Upper lobe of left lung (tissue), 4 donors: Measurements from ENCODE around the gene AJUBA.

Source experiments
- CTCF ChIP-seq, 6 experiments: fragments of 450-650 bp in 4 of 6; fragments of 200-600 bp in 2 of 6; sonication (generic) in 2 of 6; IDR thresholded peaks; one replicate each; pipeline ENCODE4 v1.5.1; 2016 to 2019; ENCODE audit warnings: antibody characterized with exemption in 6 of 6
- EP300 ChIP-seq, 4 donors: sonication (generic); formaldehyde crosslinking; IDR thresholded peaks; one replicate each; pipeline ENCODE4 v1.5.1; 2017; ENCODE audit warnings: antibody characterized with exemption in 4 of 4, control low read depth in 2 of 4
- POLR2A ChIP-seq, 4 donors: fragments of 450-650 bp; IDR thresholded peaks; one replicate each; pipeline ENCODE4 v1.5.1; 2016 to 2017; ENCODE audit warnings: antibody characterized with exemption in 4 of 4, mild to moderate bottlenecking in 2 of 4
- POLR2AphosphoS5 ChIP-seq, 2 donors: sonication (generic); formaldehyde crosslinking; IDR thresholded peaks; one replicate each; pipeline ENCODE4 v1.5.1; 2017; ENCODE audit warnings: antibody characterized with exemption in 2 of 2

- TF ChIP-seq CTCF (IDR thresholded peaks at IDR 0.05): no peak
- no peak for TF ChIP-seq POLR2A (IDR thresholded peaks at IDR 0.05)
- no peak for TF ChIP-seq EP300 (IDR thresholded peaks at IDR 0.05)
- TF ChIP-seq POLR2AphosphoS5 (IDR thresholded peaks at IDR 0.05): no peak
These were observed 23.3 kb upstream of the AJUBA start for GRCh38 chr14:23005451-23006187.
